Activated T-helper 1 cell treated with anti-CD3 and anti-CD28 coated beads, Interleukin-12 subunit alpha, Interleukin-12 subunit beta, Interleukin-2, Interleukin-4 antibody, amounts not matched to agents 30 ng/mL and 10 ng/mL and 1 ng/mL, durations not matched to agents 14 hours and 24 hours and 36 hours (primary cell): Measurements from ENCODE around the gene ELOVL6. TPM values are rescaled to one million over a fixed set of nuclear protein-coding genes. Genes with fewer than 3 reads are reported as not detected.

Experiments used
- DNase-seq: peaks from one replicate; pipeline ENCODE4 v3.0.0; 2021; ENCODE audit warnings: low spot score
- H3K27ac Mint-ChIP-seq: one replicate; pipeline ENCODE4 v1.8.0; 2021; ENCODE audit warnings: mild to moderate bottlenecking, mixed read lengths
- H3K27me3 Mint-ChIP-seq: one replicate; pipeline ENCODE4 v1.8.0; 2022; ENCODE audit warnings: mild to moderate bottlenecking, moderate library complexity, mixed read lengths; ENCODE audit not compliant: insufficient read depth
- H3K36me3 Mint-ChIP-seq: one replicate; pipeline ENCODE4 v1.8.0; 2021; ENCODE audit warnings: low read depth, mixed read lengths
- H3K4me1 Mint-ChIP-seq: one replicate; pipeline ENCODE4 v1.8.0; 2021; ENCODE audit warnings: low read depth, mixed read lengths
- H3K4me3 Mint-ChIP-seq: one replicate; pipeline ENCODE4 v1.8.0; 2021; ENCODE audit warnings: mild to moderate bottlenecking, moderate library complexity, mixed read lengths
- H3K9me3 Mint-ChIP-seq: one replicate; pipeline ENCODE4 v1.8.0; 2021; ENCODE audit warnings: mixed read lengths
- intact Hi-C: fragments of 100-400 bp; cut with micrococcal nuclease; formaldehyde crosslinking; loops from one replicate; pipeline ENCODE4 v1.15.1; 2024
- total RNA-seq: library from RNA; stranded (reverse); gene quantifications from 2 replicates; pipeline ENCODE4 v1.2.3, GENCODE V29; 2022

ELOVL6 gene
- total RNA-seq, 1 donor from 2014 or later: 19.1 TPM

DNA sequence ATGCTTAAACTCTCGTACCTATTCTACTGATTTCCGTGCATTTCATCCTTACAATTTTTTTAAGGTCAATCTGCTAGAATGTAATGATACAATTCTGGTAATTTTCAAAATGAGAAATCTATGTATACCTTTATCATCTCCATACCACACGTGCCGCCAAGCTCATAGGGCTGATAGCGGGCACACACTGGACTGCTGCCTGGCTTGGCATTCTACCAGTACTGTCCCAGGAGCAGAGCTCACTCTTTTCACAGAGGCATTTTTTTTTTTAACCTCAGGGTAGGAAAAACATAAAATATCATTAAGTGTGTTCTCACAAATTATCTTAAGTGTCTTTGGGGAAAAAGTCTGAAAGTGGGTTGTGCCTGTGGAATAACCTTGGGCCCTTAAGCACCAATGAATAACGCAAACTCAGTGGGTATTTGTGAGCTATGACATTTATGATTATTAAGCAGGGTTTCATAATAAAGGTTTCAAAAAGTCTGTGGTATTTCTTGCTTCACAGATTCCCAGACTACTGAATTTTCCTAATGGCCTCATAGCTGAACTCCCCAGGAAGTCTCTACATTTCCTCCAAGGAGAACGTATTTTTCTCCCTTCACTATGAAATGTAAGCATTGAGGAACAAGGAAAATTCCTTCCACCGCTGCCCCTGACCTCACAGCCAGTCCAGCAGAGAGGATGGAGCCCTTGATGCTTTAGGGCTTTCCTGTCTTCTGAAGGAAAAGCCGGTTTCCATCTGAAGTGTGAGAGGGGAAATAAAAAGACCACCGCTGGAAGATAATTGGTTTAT lies 125.2 kb downstream of the ELOVL6 start:
- Mint-ChIP-seq H3K4me3 (no peak overlapping the region), H3K27ac (no peak overlapping the region), H3K9me3 (peaks cover 7% of the 10 kb centered on the region)

DNA sequence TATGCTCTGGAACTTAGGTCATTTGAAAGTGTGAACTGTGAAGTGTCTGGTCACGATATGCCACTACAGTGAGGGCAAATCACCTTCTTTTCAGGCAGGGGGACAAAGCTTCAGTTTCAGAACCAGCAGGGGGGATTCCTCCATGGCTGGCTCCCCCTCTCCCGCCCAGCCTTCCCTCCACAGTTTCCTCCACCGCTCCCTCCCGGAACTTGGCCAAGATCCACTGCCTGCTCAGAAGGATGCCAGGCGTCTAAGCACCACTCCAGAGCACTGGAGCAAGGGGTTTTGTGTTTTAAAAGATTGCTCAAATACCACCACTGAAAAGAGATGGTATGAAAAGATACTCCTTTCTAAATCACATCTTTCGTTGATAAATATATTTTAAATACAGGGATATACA lies 126.9 kb downstream of the ELOVL6 start:
- H3K36me3 Mint-ChIP-seq: peaks cover 11% of the 10 kb centered on the region
- no peaks in the 10 kb centered on the region for H3K9me3 Mint-ChIP-seq
- intact Hi-C loops: no loop called here
- H3K27ac Mint-ChIP-seq: no peak overlapping the region
- H3K27me3 Mint-ChIP-seq: no peaks in the 10 kb centered on the region
- H3K4me3 Mint-ChIP-seq: no peak overlapping the region
- H3K4me1 Mint-ChIP-seq: peaks cover 12% of the 10 kb centered on the region
- no peak for DNase-seq

More for the DNA sequence above, 125.2 kb downstream of the ELOVL6 start:
- H3K4me1 Mint-ChIP-seq: peaks cover 12% of the 10 kb centered on the region
- peaks cover 17% of the 10 kb centered on the region for H3K36me3 Mint-ChIP-seq
- intact Hi-C loops: no loop called here
- no peaks in the 10 kb centered on the region for H3K27me3 Mint-ChIP-seq
- no peak for DNase-seq

DNA sequence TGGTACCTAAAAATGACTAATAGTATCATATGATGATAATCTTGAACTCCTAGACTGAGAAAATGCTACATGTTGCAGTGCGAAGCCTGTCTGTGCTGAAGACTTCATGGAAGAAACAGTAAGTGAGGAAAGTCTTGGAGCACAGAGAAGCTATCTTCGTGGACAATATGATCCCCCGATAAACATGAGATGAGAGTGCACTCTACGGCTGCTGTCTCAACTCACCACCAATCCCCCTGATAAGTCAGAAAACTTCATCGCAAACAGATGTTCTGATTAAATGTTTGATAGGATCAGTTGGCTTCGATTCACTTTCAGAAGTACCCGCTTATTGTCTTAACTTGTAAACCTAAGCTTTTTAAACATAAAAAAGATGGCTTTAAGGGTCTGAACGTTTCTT lies 130.2 kb downstream of the ELOVL6 start:
- H3K9me3 Mint-ChIP-seq: no peaks in the 10 kb centered on the region
- H3K36me3 Mint-ChIP-seq: peaks cover 7% of the 10 kb centered on the region
- no peak for DNase-seq
- H3K4me3 Mint-ChIP-seq: no peak overlapping the region
- intact Hi-C loops: no loop called here
- no peaks in the 10 kb centered on the region for H3K4me1 Mint-ChIP-seq
- H3K27ac Mint-ChIP-seq: no peak overlapping the region
- no peaks in the 10 kb centered on the region for H3K27me3 Mint-ChIP-seq

DNA sequence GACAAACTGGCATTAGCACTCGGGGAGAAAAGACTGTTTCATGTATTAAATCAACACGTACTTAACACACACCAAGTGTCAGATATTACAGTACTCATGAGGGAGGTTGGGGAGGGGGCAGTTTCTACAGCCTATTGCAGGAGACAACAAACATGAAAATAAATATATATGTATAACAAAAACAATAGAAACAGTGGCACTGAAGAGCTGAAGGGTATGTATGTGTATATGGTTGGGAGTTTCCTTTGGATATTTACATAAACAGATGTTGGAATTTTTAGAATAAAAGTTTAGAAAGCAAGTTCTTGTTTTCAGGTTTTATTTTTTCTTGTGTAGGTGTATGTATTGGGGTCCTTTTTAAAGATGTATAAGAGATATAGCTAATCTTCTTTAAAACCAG lies 133.5 kb downstream of the ELOVL6 start:
- peaks cover 27% of the 10 kb centered on the region for H3K4me1 Mint-ChIP-seq
- no peak overlapping the region for H3K4me3 Mint-ChIP-seq
- H3K36me3 Mint-ChIP-seq: peaks cover 6% of the 10 kb centered on the region
- no peaks in the 10 kb centered on the region for H3K9me3 Mint-ChIP-seq
- intact Hi-C loops: no loop called here
- no peaks in the 10 kb centered on the region for H3K27me3 Mint-ChIP-seq
- H3K27ac Mint-ChIP-seq: no peak overlapping the region
- DNase-seq: no peak

DNA sequence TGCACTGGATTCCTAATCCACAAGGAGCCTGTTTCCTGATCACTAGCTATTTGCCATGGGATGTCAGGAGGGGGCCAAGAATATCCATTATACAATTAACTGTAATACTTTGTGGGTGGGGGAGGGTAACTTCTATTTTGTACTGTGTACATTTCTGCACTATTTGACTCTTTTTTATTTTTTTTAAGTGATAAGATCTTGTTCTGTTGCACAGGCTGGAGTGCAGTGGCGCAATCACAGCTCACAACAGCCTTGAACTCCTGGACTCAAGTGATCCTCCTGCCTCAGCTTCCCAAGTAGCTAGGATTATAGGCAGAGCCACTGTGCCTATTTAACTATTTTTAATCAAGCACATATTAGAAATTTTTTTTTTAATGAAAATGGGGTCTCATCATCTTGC lies 134.1 kb downstream of the ELOVL6 start:
- Mint-ChIP-seq H3K4me1 (peaks cover 33% of the 10 kb centered on the region), H3K4me3 (no peak overlapping the region), H3K27me3 (no peaks in the 10 kb centered on the region), H3K9me3 (no peaks in the 10 kb centered on the region), H3K36me3 (peaks cover 4% of the 10 kb centered on the region), H3K27ac (no peak overlapping the region)
- intact Hi-C loops: no loop called here
- DNase-seq: no peak

DNA sequence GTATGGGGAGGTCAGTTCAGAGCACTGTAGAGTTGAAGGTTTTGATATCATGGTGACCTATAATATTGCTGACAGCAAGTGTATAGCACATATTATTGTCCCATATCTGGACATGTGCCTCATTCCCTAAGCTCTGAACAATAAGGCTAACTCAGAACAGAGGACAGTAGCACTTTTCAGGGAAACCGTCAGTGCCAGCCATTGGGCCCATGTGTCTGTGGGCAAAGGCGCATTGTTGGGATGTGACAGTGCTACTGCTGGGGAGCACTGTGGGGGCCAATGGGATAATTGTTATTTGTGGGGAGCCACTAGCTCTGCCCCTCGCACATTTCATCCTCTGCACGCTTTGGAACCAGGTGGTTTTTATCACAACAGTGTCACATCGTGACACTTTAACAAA lies 136.2 kb downstream of the ELOVL6 start:
- H3K27me3 Mint-ChIP-seq: no peaks in the 10 kb centered on the region
- no peaks in the 10 kb centered on the region for H3K9me3 Mint-ChIP-seq
- intact Hi-C loops: no loop called here
- DNase-seq: no peak
- H3K27ac Mint-ChIP-seq: no peak overlapping the region
- peaks cover 51% of the 10 kb centered on the region for H3K4me1 Mint-ChIP-seq
- peaks cover 3% of the 10 kb centered on the region for H3K36me3 Mint-ChIP-seq
- H3K4me3 Mint-ChIP-seq: no peak overlapping the region

DNA sequence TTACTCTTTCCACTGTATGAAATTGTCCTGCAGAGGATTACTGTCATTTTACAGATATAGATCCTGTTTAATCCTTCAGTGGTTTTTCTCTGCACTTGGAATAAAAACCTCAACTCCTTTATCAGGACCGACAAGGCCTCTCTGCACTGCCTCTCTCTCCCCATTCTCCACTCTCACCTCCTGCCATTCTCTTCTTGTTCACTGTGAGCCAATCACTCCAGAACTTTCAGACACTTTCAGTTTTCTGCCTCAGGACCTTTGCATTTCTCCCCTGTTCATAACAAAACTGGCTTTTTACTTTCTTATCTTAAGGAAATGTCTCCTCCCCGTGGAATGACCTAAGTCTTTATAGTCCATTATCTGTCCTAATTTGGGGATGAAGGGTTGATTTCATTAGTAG lies 137.3 kb downstream of the ELOVL6 start:
- Mint-ChIP-seq H3K4me1 (peaks cover 62% of the 10 kb centered on the region), H3K9me3 (no peaks in the 10 kb centered on the region), H3K27me3 (no peaks in the 10 kb centered on the region), H3K4me3 (no peak overlapping the region), H3K36me3 (peaks cover 9% of the 10 kb centered on the region), H3K27ac (peak overlapping the region; percentile 61)
- intact Hi-C loops: loop anchor here (2.0 kb wide), 1 partner anchor 14 kb away; no protein-coding TSS in a partner anchor
- no peak for DNase-seq

DNA sequence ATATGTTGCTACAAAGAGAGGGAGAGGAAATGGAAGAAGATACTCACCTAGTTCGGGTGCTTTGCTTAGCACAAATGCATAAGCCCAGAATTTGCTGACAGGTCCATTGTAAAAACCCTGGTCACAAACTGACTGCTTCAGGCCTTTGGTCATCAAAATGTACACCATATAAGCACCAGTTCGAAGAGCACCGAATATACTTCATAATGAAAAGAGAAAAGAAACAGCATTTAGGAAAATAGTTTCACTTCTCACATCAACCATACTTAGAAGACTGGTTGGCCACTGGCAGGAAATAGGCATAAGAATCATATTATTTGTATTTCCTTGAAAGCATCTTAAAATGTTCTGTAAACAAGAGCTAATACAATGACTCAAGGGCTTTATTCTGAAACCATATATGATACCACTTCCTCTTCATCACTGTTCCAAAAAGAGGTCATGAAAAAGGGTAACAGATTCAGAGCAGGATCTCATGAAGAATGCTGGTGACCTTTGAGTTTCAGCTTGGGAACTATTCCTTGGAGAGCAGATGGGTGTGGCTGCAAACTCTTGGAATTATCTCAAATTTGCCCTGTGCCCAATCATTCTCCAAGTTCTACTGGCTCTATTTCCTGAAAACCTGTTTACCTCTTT lies 138.7 kb downstream of the ELOVL6 start:
- H3K36me3 Mint-ChIP-seq: peaks cover 9% of the 10 kb centered on the region
- intact Hi-C loops: loop anchor here (1.0 to 5.0 kb wide), 6 partner anchors 15 to 237 kb away; no protein-coding TSS in a partner anchor
- H3K4me3 Mint-ChIP-seq: peak overlapping the region; percentile 62
- H3K27ac Mint-ChIP-seq: peak overlapping the region; percentile 79
- no peaks in the 10 kb centered on the region for H3K9me3 Mint-ChIP-seq
- no peaks in the 10 kb centered on the region for H3K27me3 Mint-ChIP-seq
- DNase-seq: peak; percentile 9
- peaks cover 76% of the 10 kb centered on the region for H3K4me1 Mint-ChIP-seq

DNA sequence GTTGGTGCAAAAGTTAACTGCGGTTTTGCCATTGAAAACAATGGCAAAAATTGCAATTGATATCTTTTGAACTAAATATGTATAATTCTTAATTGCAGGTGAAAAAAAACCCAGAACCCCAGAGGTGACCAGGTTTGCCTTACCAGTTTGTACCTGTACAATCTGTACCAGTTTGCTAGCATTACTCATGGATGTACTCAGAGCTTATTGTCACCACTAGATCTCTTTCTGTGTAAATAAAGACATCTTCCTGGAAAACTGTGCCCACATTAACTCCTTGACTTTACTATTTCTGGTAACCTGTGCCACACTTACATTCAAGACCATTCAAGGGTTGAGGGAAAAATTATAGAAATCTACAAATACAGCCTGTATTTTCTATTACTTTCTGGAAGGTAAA lies 139.7 kb downstream of the ELOVL6 start:
- peak overlapping the region; percentile 70 for H3K4me3 Mint-ChIP-seq
- H3K9me3 Mint-ChIP-seq: no peaks in the 10 kb centered on the region
- DNase-seq: no peak
- intact Hi-C loops: loop anchor here (1.0 to 5.0 kb wide), 5 partner anchors 30 to 238 kb away; no protein-coding TSS in a partner anchor
- H3K27me3 Mint-ChIP-seq: no peaks in the 10 kb centered on the region
- H3K27ac Mint-ChIP-seq: peak overlapping the region; percentile 79
- peaks cover 13% of the 10 kb centered on the region for H3K36me3 Mint-ChIP-seq
- peaks cover 83% of the 10 kb centered on the region for H3K4me1 Mint-ChIP-seq

DNA sequence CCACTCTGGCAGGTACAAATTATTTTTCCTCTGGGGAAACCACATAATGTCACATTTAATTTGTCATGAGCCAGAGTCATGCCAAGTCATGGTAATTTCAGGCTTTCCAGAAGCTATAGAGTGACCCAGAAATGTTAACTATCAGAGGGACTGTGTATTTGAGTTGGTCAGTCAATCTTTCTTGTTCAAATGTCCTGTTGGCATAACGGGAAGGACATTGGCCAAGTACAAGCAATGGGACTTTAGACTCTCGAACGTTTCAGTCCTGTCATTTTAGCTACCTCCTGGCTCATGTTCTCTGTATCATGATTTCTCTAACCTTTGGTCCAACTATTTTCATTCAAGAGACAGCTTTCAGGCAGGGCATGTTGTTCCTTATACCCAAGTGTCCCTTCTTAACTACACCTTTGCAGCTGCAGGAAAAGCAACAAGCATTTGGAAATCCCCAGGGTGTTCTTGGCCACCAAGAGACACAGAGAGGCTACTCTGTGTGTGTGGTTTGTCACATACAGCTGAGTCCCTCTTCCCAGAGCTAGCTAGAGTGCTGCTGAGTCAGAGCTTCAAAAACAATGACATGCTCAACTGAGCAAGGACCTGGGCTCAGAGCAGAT lies 143.2 kb downstream of the ELOVL6 start:
- Mint-ChIP-seq H3K27ac (peak overlapping the region; percentile 61), H3K4me3 (peak overlapping the region; percentile 66), H3K9me3 (no peaks in the 10 kb centered on the region), H3K36me3 (peaks cover 28% of the 10 kb centered on the region), H3K27me3 (no peaks in the 10 kb centered on the region), H3K4me1 (peaks cover 83% of the 10 kb centered on the region)
- intact Hi-C loops: loop anchor here (1.0 to 5.0 kb wide), 3 partner anchors 34 to 142 kb away; no protein-coding TSS in a partner anchor
- peak; percentile 54 for DNase-seq

DNA sequence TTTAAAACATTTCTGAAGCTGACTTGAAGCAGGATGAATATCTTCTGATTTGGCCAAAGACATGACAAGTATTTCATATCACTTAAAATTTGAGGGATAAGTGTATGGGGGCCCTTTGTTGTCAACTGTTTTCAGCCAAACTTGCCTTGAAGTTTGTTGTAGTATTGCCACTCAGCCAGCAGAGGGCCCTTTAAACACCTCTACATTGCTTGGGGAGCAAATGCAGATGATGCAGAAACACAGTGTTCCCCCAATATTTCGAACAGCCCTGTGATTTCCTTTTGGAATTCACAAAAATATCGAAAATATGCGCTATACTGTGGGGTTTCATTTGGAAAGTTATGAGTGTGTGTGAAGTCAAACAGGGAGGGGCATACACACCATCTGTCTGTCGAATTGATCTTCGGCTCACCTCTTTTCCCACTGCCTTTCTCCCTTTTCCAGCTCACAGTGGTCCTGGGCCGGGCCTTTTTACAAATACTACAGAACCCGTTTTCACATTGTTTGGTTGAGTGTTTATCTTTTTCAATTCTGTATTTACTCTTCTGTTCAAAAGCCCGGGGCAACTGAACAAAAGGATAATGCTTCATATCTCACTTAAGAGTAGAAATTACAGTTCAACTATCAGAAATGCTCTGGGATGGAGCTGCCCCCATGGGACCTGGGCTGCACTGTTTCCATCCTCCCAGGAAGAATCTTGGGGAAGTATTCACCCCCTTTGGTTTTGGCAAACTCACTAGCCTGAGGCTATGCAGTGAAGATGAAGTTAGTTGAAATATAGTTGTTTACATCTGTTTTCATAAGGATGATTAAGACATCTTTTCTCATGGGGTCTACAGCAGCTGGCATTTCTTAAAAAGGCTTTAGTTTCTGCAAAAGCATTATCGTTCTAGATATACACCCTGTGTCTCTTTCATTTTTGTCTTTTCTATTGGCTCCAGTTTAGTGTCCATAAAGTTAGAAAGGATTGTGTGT lies 148.2 kb downstream of the ELOVL6 start:
- intact Hi-C loops: loop anchor here (1.0 to 2.0 kb wide), 5 partner anchors 45 to 461 kb away; partner anchors contain the start of gene ELOVL6
- Mint-ChIP-seq H3K27me3 (no peaks in the 10 kb centered on the region), H3K4me1 (peaks cover 52% of the 10 kb centered on the region), H3K27ac (no peak overlapping the region), H3K4me3 (no peak overlapping the region), H3K9me3 (no peaks in the 10 kb centered on the region), H3K36me3 (peaks cover 22% of the 10 kb centered on the region)
- peak; percentile 27 for DNase-seq

DNA sequence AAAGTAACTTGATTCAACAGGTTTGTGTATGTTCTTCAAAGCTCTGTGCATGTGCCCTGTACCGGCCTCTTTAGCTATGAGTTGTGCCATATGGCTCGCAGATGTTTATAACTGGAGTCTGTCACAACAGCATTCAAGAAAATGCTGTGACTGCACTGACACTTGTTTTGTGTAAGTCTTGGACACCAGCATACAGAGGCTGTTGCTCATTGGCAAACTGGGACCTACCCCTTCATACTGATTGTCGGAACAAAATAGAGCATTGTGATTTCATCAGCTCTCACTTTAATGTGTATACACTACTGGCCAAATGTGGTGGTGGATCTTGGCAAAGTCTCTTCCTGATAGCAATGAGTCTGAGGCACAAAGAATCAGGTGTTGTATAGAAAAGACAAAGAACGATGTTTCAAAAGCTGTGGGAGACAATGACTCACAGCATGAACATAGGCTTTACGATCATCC lies 151.8 kb downstream of the ELOVL6 start:
- intact Hi-C loops: no loop called here
- Mint-ChIP-seq H3K9me3 (no peaks in the 10 kb centered on the region), H3K4me1 (peaks cover 31% of the 10 kb centered on the region)

More for the DNA sequence above, 151.8 kb downstream of the ELOVL6 start:
- no peak overlapping the region for H3K4me3 Mint-ChIP-seq
- H3K27me3 Mint-ChIP-seq: peaks cover 7% of the 10 kb centered on the region
- no peak overlapping the region for H3K27ac Mint-ChIP-seq
- peaks cover 8% of the 10 kb centered on the region for H3K36me3 Mint-ChIP-seq
- DNase-seq: no peak
